ENCODE measurements around the gene USP5.

DNA sequence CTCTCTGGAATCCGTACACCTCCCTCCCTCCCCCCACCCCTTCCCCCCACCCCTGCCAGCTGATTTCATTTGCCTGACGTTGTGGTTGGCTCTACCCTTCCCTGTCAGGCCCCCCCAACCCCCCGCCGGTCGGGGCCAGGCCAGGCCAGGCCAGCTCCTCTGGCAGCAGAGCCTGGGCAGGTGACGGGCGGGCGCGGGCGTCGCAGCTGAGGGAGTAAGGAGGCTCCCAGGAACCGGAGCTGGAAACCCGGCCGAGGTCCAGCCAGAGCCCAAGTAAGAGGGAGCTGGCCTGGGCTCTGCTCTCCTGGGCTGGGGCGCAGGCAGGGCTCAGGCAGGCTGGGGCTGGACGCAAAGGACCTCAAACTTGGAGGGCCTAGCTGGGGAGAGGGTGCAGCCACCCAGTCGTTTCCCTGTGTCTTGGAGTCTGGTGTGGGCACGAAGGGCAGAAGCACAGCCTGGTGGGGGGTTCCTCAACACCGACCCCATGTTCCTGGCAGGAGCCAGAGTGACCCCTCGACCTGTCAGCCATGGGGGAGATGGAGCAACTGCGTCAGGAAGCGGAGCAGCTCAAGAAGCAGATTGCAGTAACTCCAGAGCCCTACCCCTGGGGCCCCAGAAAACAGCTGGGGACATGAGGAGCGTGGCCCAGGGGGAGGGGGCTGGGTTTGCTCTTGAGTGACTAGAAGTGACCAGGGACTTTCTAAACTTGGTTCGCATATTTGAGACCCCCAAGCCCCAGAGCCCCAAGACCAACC lies 11.0 kb upstream of the USP5 start, which contains the start of gene GNB3:
- TF ChIP-seq, protein P1, sequence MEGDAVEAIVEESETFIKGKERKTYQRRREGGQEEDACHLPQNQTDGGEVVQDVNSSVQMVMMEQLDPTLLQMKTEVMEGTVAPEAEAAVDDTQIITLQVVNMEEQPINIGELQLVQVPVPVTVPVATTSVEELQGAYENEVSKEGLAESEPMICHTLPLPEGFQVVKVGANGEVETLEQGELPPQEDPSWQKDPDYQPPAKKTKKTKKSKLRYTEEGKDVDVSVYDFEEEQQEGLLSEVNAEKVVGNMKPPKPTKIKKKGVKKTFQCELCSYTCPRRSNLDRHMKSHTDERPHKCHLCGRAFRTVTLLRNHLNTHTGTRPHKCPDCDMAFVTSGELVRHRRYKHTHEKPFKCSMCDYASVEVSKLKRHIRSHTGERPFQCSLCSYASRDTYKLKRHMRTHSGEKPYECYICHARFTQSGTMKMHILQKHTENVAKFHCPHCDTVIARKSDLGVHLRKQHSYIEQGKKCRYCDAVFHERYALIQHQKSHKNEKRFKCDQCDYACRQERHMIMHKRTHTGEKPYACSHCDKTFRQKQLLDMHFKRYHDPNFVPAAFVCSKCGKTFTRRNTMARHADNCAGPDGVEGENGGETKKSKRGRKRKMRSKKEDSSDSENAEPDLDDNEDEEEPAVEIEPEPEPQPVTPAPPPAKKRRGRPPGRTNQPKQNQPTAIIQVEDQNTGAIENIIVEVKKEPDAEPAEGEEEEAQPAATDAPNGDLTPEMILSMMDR (IDR thresholded peaks at IDR 0.05; ENCODE audit: low read depth, low read length, poor library complexity, severe bottlenecking): no peak
- no peak for TF ChIP-seq EZH2phosphoT487 (IDR thresholded peaks at IDR 0.05; ENCODE audit: borderline replicate concordance, low read length)
